B cell (primary cell): Measurements from ENCODE around the gene CTIF.

Experiments
- CTCF ChIP-seq: fragments of 200-600 bp; IDR thresholded peaks from one replicate; pipeline ENCODE4 v1.8.0; 2022; ENCODE audit warnings: antibody characterized with exemption, mild to moderate bottlenecking
- EZH2 ChIP-seq: IDR thresholded peaks from 2 replicates; pipeline ENCODE4 v1.6.1; 2012; ENCODE audit warnings: borderline replicate concordance, low read depth, mild to moderate bottlenecking, moderate library complexity, low read length; ENCODE audit not compliant: insufficient read depth, poor library complexity, severe bottlenecking

GRCh38 chr18:48693006-48693405, 154.2 kb downstream of the CTIF start:
- TF ChIP-seq CTCF, result no peak
- TF ChIP-seq EZH2, result no peak
